Stomach (tissue), 9 donors: ENCODE measurements around the gene ISCA1. TPM values are rescaled to one million over a fixed set of nuclear protein-coding genes. Genes with fewer than 3 reads are reported as not detected.

Experiments used
- DNase-seq, 2 donors: peaks; one replicate each; pipeline versions ENCODE4 v3.0.0 to v3.0.0-alpha.2; 2013 to 2019
- H3K27ac ChIP-seq, 5 donors: fragments of 200-600 bp in 4 of 5; sonication (generic) in 4 of 5; one replicate each; pipeline ENCODE4 v1.5.1; 2013 to 2019; ENCODE audit warnings: mild to moderate bottlenecking in 1 of 5, moderate library complexity in 1 of 5
- H3K27me3 ChIP-seq, 3 donors: fragments of 200-600 bp; sonication (generic); one replicate each; pipeline ENCODE4 v1.5.1; 2017 to 2019; ENCODE audit warnings: mixed run types in 1 of 3
- H3K36me3 ChIP-seq, 4 donors: fragments of 200-600 bp; sonication (generic); 1 replicate in 3 of 4; 2 replicates in 1 of 4; pipeline ENCODE4 v1.5.1; 2016 to 2019
- H3K4me1 ChIP-seq, 4 donors: fragments of 200-600 bp; sonication (generic); one replicate each; pipeline ENCODE4 v1.5.1; 2016 to 2019
- H3K4me3 ChIP-seq, 4 donors: fragments of 200-600 bp; sonication (generic) in 3 of 4; one replicate each; pipeline ENCODE4 v1.5.1; 2016 to 2019; ENCODE audit warnings: mild to moderate bottlenecking in 1 of 4
- H3K9me3 ChIP-seq, 4 donors: fragments of 200-600 bp; sonication (generic); one replicate each; pipeline ENCODE4 v1.5.1; 2016 to 2019
- EP300 ChIP-seq: sonication (generic); formaldehyde crosslinking; IDR thresholded peaks from one replicate; pipeline ENCODE4 v1.6.1; 2017; ENCODE audit warnings: antibody characterized with exemption
- POLR2A ChIP-seq, 4 donors: fragments of 450-650 bp; IDR thresholded peaks; one replicate each; pipeline ENCODE4 v1.6.1; 2016; ENCODE audit warnings: antibody characterized with exemption in 4 of 4, control low read depth in 2 of 4, mild to moderate bottlenecking in 1 of 4, moderate library complexity in 1 of 4
- POLR2AphosphoS5 ChIP-seq, 3 donors: sonication (generic); formaldehyde crosslinking; IDR thresholded peaks; one replicate each; pipeline ENCODE4 v1.6.1; 2016; ENCODE audit warnings: antibody characterized with exemption in 3 of 3
- WGBS, 5 donors: extraction: QIAGEN DNeasy Blood & Tissue Kit in 3 of 5; methylation state at CpG; one replicate each; pipeline versions ENCODE4 v1.1.5 to v1.1.7; 2013 to 2018; 5-methylcytosine and 5-hydroxymethylcytosine counted together
- intact Hi-C: fragments of 100-400 bp; cut with DNase I; formaldehyde crosslinking; loops from one replicate; pipeline ENCODE4 v1.15.1; 2023; ENCODE audit warnings: low total_unique reads
- polyA plus RNA-seq, 3 donors: library from polyadenylated mRNA; stranded (reverse); fragments of 200-250 nt; gene quantifications; one replicate each; pipeline ENCODE4 v1.2.3, GENCODE V29; 2013
- total RNA-seq, 5 donors: library from RNA; depleted of rRNA; stranded (reverse); fragments of >200 nt; gene quantifications; one replicate each; pipeline versions ENCODE4 v1.1.0 to v1.2.3, GENCODE V29; 2014 to 2016
- TF ChIP-seq, protein P1 (sequence below), 7 experiments: fragments of 450-650 bp in 4 of 7; fragments of 200-600 bp in 3 of 7; sonication (generic) in 3 of 7; IDR thresholded peaks; one replicate each; pipeline ENCODE4 v1.5.1; 2016 to 2019; ENCODE audit warnings: antibody characterized with exemption in 7 of 7, control low read depth in 2 of 7, mild to moderate bottlenecking in 1 of 7
- donor health status: healthy with polysubstance abuse.
- donor health status: Bipolar disorder and iron deficiency.
- donor health status: healthy.

ISCA1 gene
- total and polyA plus RNA-seq, 8 donors: 5.8 to 80.4 (median 32.2) TPM

- H3K4me3 ChIP-seq: peak overlapping the region in 2 of 4 donors; percentile 89
- TF ChIP-seq POLR2AphosphoS5 (IDR thresholded peaks at IDR 0.05): no peak
- TF ChIP-seq, protein P1, sequence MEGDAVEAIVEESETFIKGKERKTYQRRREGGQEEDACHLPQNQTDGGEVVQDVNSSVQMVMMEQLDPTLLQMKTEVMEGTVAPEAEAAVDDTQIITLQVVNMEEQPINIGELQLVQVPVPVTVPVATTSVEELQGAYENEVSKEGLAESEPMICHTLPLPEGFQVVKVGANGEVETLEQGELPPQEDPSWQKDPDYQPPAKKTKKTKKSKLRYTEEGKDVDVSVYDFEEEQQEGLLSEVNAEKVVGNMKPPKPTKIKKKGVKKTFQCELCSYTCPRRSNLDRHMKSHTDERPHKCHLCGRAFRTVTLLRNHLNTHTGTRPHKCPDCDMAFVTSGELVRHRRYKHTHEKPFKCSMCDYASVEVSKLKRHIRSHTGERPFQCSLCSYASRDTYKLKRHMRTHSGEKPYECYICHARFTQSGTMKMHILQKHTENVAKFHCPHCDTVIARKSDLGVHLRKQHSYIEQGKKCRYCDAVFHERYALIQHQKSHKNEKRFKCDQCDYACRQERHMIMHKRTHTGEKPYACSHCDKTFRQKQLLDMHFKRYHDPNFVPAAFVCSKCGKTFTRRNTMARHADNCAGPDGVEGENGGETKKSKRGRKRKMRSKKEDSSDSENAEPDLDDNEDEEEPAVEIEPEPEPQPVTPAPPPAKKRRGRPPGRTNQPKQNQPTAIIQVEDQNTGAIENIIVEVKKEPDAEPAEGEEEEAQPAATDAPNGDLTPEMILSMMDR (IDR thresholded peaks at IDR 0.05): no peak
- no peak for TF ChIP-seq POLR2A (IDR thresholded peaks at IDR 0.05)
- no peak for TF ChIP-seq EP300
- H3K27ac ChIP-seq: no peak overlapping the region
- H3K9me3 ChIP-seq: no peaks in the 10 kb centered on the region
- 91 to 97% (median 95%) methylated on average over 7 of the region's 7 CpGs for WGBS, 5 donors
- no peaks in the 10 kb centered on the region for H3K36me3 ChIP-seq
- H3K27me3 ChIP-seq: no peaks in the 10 kb centered on the region
- no peak for DNase-seq
- H3K4me1 ChIP-seq: peaks cover 21 to 61% (median 43%) of the 10 kb centered on the region in 4 donors
- intact Hi-C loops: no loop called here
Observed at GRCh38 chr9:86280580-86280979, 1.8 kb downstream of the ISCA1 start.

DNA sequence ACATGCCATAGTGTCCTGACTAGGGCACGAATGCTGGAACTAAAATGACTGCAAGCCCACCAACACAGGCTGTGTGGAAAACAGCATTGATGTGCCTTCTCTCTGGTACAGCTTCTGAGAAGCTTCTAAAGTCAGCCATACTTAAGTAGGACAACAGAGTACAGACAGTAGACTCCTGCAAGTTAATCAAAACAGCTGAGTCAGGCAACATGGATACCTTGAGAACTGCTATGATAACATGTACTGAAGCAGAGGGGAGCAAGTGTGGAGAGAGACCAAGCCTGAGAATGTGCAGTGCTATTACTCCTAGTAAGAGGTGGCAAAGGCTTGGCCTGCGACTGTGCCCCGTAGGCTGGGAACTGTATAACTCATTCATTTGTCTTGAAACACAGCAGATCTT lies 2.5 kb downstream of the ISCA1 start:
- no peaks in the 10 kb centered on the region for H3K9me3 ChIP-seq
- TF ChIP-seq EP300: no peak
- no peak for TF ChIP-seq POLR2A (IDR thresholded peaks at IDR 0.05)
- no peak for TF ChIP-seq POLR2AphosphoS5 (IDR thresholded peaks at IDR 0.05)
- TF ChIP-seq, protein P1 (IDR thresholded peaks at IDR 0.05): no peak
- no peak overlapping the region for H3K4me3 ChIP-seq
- no peak for DNase-seq
- intact Hi-C loops: no loop called here
- H3K4me1 ChIP-seq: peaks cover 21 to 69% (median 47%) of the 10 kb centered on the region in 4 donors
- no peaks in the 10 kb centered on the region for H3K27me3 ChIP-seq
- 68 to 83% (median 78%) methylated on average over 3 of the region's 3 CpGs for WGBS, 5 donors
- H3K36me3 ChIP-seq: no peaks in the 10 kb centered on the region
- H3K27ac ChIP-seq: no peak overlapping the region

GRCh38 chr9:86277072-86277471 lies 5.3 kb downstream of the ISCA1 start:
- H3K4me1 ChIP-seq: peaks cover 16 to 68% (median 42%) of the 10 kb centered on the region in 4 donors

DNA sequence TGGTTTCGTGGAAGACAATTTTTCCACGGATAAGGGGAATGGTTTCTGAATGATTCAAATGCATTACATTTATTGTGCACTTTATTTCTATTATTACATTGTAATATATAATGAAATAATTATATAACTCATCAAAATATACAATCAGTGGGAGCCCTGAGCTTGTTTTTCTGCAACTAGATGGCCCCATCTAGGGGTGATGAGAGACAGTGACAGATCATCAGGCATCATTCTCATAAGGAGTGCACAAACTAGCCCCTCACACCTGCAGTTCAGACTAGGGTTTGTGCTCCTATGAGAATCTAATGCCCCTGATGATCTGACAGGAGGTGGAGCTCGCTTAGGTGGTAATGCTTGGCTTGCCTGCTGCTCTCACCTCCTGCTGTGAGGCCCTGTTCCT lies 6.4 kb downstream of the ISCA1 start:
- TF ChIP-seq, protein P1 (IDR thresholded peaks at IDR 0.05): no peak
- TF ChIP-seq POLR2A (IDR thresholded peaks at IDR 0.05) (no peak), POLR2AphosphoS5 (IDR thresholded peaks at IDR 0.05) (no peak), EP300 (no peak)
- no peak overlapping the region for H3K27ac ChIP-seq
- no peak for DNase-seq
- H3K4me1 ChIP-seq: peaks cover 15 to 60% (median 37%) of the 10 kb centered on the region in 4 donors
- no peaks in the 10 kb centered on the region for H3K27me3 ChIP-seq
- H3K36me3 ChIP-seq: peaks cover 6 to 31% (median 30%) of the 10 kb centered on the region in 4 donors
- no peaks in the 10 kb centered on the region for H3K9me3 ChIP-seq
- no peak overlapping the region for H3K4me3 ChIP-seq
- intact Hi-C loops: no loop called here
- WGBS, 5 donors: 88 to 98% (median 91%) methylated on average over 3 of the region's 3 CpGs

More at GRCh38 chr9:86277072-86277471, 5.3 kb downstream of the ISCA1 start:
- 45 to 77% (median 51%) methylated on average over 1 of the region's 1 CpG for WGBS, 5 donors
- no peak overlapping the region for H3K4me3 ChIP-seq
- H3K27ac ChIP-seq: no peak overlapping the region
- H3K36me3 ChIP-seq: peaks cover 6 to 20% (median 18%) of the 10 kb centered on the region in 4 donors
- H3K9me3 ChIP-seq: no peaks in the 10 kb centered on the region
- TF ChIP-seq POLR2A (IDR thresholded peaks at IDR 0.05): no peak
- TF ChIP-seq, protein P1 (IDR thresholded peaks at IDR 0.05): no peak
- no peak for TF ChIP-seq POLR2AphosphoS5 (IDR thresholded peaks at IDR 0.05)
- no peak for TF ChIP-seq EP300
- no peak for DNase-seq
- H3K27me3 ChIP-seq: no peaks in the 10 kb centered on the region
- intact Hi-C loops: no loop called here
